ENCODE measurements around the gene MRPL10. TPM values are rescaled to one million over a fixed set of nuclear protein-coding genes. Genes with fewer than 3 reads are reported as not detected.
A peak's percentile ranks its signal among the peaks of the same experiment; 100 is the strongest.

The MRPL10 gene
- total RNA-seq, 1 experiment from 2014 or later = 70.2 TPM

DNA sequence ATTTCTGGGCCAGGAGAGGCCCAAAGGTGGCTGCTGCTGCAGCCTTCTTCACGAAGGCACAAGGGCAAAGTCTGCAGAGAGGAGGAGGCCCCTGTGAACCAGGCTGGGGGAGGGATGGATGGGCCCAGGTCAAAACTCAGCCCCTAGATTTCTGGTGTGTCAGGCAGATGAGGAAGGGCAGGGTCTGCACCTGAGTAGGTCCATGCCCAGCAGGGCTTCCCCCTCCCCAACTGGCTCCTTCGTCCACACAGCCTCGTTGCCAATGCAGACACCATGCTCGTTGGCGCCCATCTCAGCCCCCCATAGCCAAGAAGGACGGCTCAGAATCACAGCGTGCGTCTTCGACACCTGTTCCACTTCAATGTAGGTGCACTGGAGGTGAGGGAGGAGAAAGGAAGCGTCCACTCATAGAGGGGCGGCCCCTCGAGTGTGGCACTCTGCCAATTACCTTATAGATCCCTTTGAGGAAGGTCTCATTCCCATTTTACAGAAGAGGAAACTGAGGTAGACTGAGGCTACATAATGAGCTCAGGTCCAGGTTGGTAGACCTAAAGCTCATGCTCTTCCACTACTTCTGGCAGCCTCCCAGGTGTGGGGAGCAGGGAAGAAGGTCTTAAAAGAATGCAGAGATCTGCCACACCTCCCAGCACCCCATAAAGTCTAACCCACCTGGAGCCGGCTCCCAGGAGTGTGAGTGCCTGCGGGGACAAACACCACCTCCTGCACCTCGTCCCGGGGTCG is 8.8 kb upstream of the MRPL10 start:
- CTCF ChIA-PET = interaction anchor here (0.8 to 7.5 kb wide), 7 partner anchors 9 to 130 kb away, joined by 3 to 137 read pairs (median 8); partner anchors contain the start of genes CDK5RAP3, LRRC46, MRPL10 and OSBPL7
- H3K9me3 Mint-ChIP-seq (ENCODE audit: low read depth, unreplicated experiment) = no peaks in the 10 kb centered on the region
- peaks cover 26% of the 10 kb centered on the region for H3K4me1 Mint-ChIP-seq (ENCODE audit: low read depth, unreplicated experiment)
- H3K4me3 Mint-ChIP-seq (ENCODE audit: low read depth, unreplicated experiment) = peak overlapping the region; percentile 92
- H3K27me3 Mint-ChIP-seq (ENCODE audit: unreplicated experiment) = no peaks in the 10 kb centered on the region
- intact Hi-C loops (cut with micrococcal nuclease; ENCODE audit: unreplicated experiment) = loop anchor here (10.0 kb wide), 1 partner anchor 105 kb away; the partner anchor contains the start of gene PNPO
- DNase-seq = no peak
- peak overlapping the region; percentile 31 for H3K27ac Mint-ChIP-seq (ENCODE audit: unreplicated experiment)
- BruUV-seq (replicated peaks) = TSS peak; percentile 37
- TF ChIP-seq, protein P1, sequence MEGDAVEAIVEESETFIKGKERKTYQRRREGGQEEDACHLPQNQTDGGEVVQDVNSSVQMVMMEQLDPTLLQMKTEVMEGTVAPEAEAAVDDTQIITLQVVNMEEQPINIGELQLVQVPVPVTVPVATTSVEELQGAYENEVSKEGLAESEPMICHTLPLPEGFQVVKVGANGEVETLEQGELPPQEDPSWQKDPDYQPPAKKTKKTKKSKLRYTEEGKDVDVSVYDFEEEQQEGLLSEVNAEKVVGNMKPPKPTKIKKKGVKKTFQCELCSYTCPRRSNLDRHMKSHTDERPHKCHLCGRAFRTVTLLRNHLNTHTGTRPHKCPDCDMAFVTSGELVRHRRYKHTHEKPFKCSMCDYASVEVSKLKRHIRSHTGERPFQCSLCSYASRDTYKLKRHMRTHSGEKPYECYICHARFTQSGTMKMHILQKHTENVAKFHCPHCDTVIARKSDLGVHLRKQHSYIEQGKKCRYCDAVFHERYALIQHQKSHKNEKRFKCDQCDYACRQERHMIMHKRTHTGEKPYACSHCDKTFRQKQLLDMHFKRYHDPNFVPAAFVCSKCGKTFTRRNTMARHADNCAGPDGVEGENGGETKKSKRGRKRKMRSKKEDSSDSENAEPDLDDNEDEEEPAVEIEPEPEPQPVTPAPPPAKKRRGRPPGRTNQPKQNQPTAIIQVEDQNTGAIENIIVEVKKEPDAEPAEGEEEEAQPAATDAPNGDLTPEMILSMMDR (IDR thresholded peaks at IDR 0.05; ENCODE audit: unreplicated experiment) = no peak
- peaks cover 19% of the 10 kb centered on the region for H3K36me3 Mint-ChIP-seq (ENCODE audit: insufficient read depth, unreplicated experiment)

DNA sequence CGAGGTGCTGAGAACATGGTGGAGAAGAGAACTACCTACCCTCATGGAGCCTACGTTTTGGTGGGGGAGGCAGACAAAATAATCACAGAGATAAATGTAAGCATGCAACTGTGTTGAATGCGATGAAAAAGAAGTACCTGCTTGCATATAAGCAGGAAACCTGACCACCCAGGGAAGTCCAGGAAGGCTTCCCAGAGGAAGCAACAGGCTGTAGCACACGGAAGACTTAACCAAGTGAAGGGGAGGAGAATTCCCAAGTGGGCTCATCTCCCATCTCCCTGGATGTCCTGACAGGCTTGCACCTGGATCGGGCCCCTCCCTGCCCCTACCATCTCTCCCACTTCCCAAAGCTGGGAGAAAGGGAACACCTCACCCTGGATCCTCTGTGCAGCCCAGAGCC is 7.7 kb upstream of the MRPL10 start:
- H3K4me1 Mint-ChIP-seq (ENCODE audit: low read depth, unreplicated experiment) = peaks cover 26% of the 10 kb centered on the region
- TF ChIP-seq, protein P1 (IDR thresholded peaks at IDR 0.05; ENCODE audit: unreplicated experiment) = no peak
- CTCF ChIA-PET = interaction anchor here (7.5 kb wide), 1 partner anchor 51 kb away, joined by 137 read pairs; no protein-coding TSS in a partner anchor
- H3K4me3 Mint-ChIP-seq (ENCODE audit: low read depth, unreplicated experiment) = peak overlapping the region; percentile 92
- no peaks in the 10 kb centered on the region for H3K27me3 Mint-ChIP-seq (ENCODE audit: unreplicated experiment)
- no peaks in the 10 kb centered on the region for H3K9me3 Mint-ChIP-seq (ENCODE audit: low read depth, unreplicated experiment)
- BruUV-seq (replicated peaks) = no TSS peak
- peaks cover 23% of the 10 kb centered on the region for H3K36me3 Mint-ChIP-seq (ENCODE audit: insufficient read depth, unreplicated experiment)
- DNase-seq = no peak
- no peak overlapping the region for H3K27ac Mint-ChIP-seq (ENCODE audit: unreplicated experiment)
- intact Hi-C loops (cut with micrococcal nuclease; ENCODE audit: unreplicated experiment) = no loop called here

DNA sequence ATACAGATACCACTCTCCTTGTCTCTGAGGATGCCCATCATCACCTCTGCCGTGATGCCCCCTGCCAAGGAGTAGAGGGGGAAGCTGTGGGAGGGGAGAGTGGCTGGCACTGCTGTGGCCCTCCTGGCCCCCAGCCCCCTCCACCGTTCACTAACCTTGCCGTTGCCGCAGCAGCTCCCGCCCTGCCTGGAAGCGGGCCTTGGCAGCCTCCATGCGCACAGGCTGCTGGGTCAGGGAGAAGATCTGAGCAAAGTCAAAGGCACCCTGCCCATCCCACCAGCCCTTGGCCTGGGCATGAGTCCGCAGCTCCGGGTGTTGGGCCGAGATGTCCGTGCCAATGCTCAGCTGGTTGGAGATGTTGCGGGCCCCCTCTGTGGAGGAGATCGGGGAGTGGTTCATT is 7.3 kb upstream of the MRPL10 start:
- CTCF ChIA-PET = no interaction called here
- no peak for DNase-seq
- Mint-ChIP-seq H3K27ac (ENCODE audit: unreplicated experiment) (no peak overlapping the region), H3K9me3 (ENCODE audit: low read depth, unreplicated experiment) (no peaks in the 10 kb centered on the region), H3K27me3 (ENCODE audit: unreplicated experiment) (no peaks in the 10 kb centered on the region), H3K4me1 (ENCODE audit: low read depth, unreplicated experiment) (peaks cover 26% of the 10 kb centered on the region), H3K4me3 (ENCODE audit: low read depth, unreplicated experiment) (no peak overlapping the region), H3K36me3 (ENCODE audit: insufficient read depth, unreplicated experiment) (peaks cover 23% of the 10 kb centered on the region)
- BruUV-seq (replicated peaks) = no TSS peak
- TF ChIP-seq, protein P1 (IDR thresholded peaks at IDR 0.05; ENCODE audit: unreplicated experiment) = no peak
- intact Hi-C loops (cut with micrococcal nuclease; ENCODE audit: unreplicated experiment) = no loop called here

DNA sequence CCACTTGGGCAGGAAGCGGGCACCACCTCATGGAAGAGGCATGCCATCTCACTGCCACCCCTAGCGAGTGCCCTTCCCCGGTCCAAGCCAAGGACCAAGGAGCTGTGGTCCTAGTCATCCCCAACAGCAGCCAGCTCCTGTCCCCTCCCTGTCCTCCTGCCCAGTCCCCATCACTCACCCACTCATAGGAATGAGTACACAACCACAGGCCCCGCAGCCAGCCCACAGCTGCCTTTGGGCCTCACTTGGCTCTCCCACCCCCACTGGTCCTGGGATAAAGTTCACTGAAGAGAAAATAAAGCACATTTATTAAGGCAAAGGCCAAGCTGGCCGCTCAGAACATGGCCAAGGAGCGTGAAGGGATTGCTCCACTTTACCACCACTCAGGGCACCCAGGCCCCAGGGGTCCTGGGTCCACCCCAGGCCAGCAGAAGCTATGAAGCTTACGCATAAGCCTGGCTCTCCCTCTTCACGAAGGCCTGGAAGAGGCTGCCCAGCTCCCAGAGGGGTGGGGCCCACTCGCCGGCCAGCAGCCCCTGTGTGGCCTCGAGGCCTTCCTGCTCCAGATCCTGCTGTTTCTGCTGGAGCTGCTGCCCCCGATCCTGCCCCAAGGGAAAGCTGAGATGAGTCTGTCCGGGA is 6.2 kb upstream of the MRPL10 start:
- H3K27ac Mint-ChIP-seq (ENCODE audit: unreplicated experiment) = no peak overlapping the region
- TF ChIP-seq, protein P1 (IDR thresholded peaks at IDR 0.05; ENCODE audit: unreplicated experiment) = no peak
- H3K36me3 Mint-ChIP-seq (ENCODE audit: insufficient read depth, unreplicated experiment) = peaks cover 28% of the 10 kb centered on the region
- H3K27me3 Mint-ChIP-seq (ENCODE audit: unreplicated experiment) = no peaks in the 10 kb centered on the region
- H3K4me3 Mint-ChIP-seq (ENCODE audit: low read depth, unreplicated experiment) = no peak overlapping the region
- CTCF ChIA-PET = interaction anchor here (0.9 to 1.5 kb wide), 4 partner anchors 10 to 52 kb away, joined by 3 read pairs; partner anchors contain the start of gene OSBPL7
- H3K9me3 Mint-ChIP-seq (ENCODE audit: low read depth, unreplicated experiment) = no peaks in the 10 kb centered on the region
- DNase-seq = no peak
- intact Hi-C loops (cut with micrococcal nuclease; ENCODE audit: unreplicated experiment) = no loop called here
- no TSS peak for BruUV-seq (replicated peaks)
- H3K4me1 Mint-ChIP-seq (ENCODE audit: low read depth, unreplicated experiment) = peaks cover 15% of the 10 kb centered on the region

All from Calu3 (cell line).